ENCODE measurements around the gene DLG5. TPM values are rescaled to one million over a fixed set of nuclear protein-coding genes. Genes with fewer than 3 reads are reported as not detected.
A peak's percentile ranks its signal among the peaks of the same experiment; 100 is the strongest.

DLG5 gene
- total RNA-seq, 1 donor from 2014 or later, result 58.4 TPM

GRCh38 chr10:77849039-77849664 is 77.4 kb downstream of the DLG5 start:
- Histone ChIP-seq H3K79me2 (ENCODE audit: insufficient read depth, low read length) (peaks cover 2% of the 10 kb centered on the region), H3K9me3 (ENCODE audit: insufficient read depth, low read depth, low read length) (no peaks in the 10 kb centered on the region), H2AFZ (ENCODE audit: low read depth, low read length) (no peak overlapping the region), H3K36me3 (ENCODE audit: insufficient read depth, low read length) (peaks cover 12% of the 10 kb centered on the region), H3K4me1 (ENCODE audit: insufficient read depth, low read length) (peaks cover 30% of the 10 kb centered on the region), H3K27ac (ENCODE audit: low read depth, low read length) (no peak overlapping the region), H3K9ac (ENCODE audit: low read length) (no peak overlapping the region), H3K4me2 (ENCODE audit: low read length) (no peak overlapping the region), H3K27me3 (ENCODE audit: insufficient read depth, low read length) (no peaks in the 10 kb centered on the region), H4K20me1 (ENCODE audit: insufficient read depth, low read length) (peaks cover 4% of the 10 kb centered on the region), H3K4me3 (ENCODE audit: insufficient read depth, low read depth, low read length) (no peak overlapping the region)
- Mint-ChIP-seq H3K27me3 (ENCODE audit: low read depth, unreplicated experiment) (no peaks in the 10 kb centered on the region), H3K9me3 (ENCODE audit: unreplicated experiment) (no peaks in the 10 kb centered on the region), H3K27ac (ENCODE audit: unreplicated experiment) (no peak overlapping the region), H3K4me3 (ENCODE audit: unreplicated experiment) (no peak overlapping the region), H3K36me3 (ENCODE audit: low read depth, unreplicated experiment) (peaks cover 16% of the 10 kb centered on the region), H3K4me1 (ENCODE audit: low read depth, unreplicated experiment) (peaks cover 23% of the 10 kb centered on the region)
- no peak for DNase-seq (ENCODE audit: low read depth)
- no peak for FAIRE-seq
- TF ChIP-seq EZH2 (IDR thresholded peaks at IDR 0.05; ENCODE audit: insufficient read depth, low read length), result no peak
- no peak for TF ChIP-seq CTCF (IDR thresholded peaks at IDR 0.05; ENCODE audit: insufficient read depth, low read depth, low read length)

GRCh38 chr10:77846718-77847311 is 79.7 kb downstream of the DLG5 start:
- Mint-ChIP-seq H3K27ac (ENCODE audit: unreplicated experiment) (peak overlapping the region; percentile 62), H3K36me3 (ENCODE audit: low read depth, unreplicated experiment) (peaks cover 31% of the 10 kb centered on the region), H3K9me3 (ENCODE audit: unreplicated experiment) (no peaks in the 10 kb centered on the region), H3K4me1 (ENCODE audit: low read depth, unreplicated experiment) (peaks cover 31% of the 10 kb centered on the region), H3K27me3 (ENCODE audit: low read depth, unreplicated experiment) (no peaks in the 10 kb centered on the region), H3K4me3 (ENCODE audit: unreplicated experiment) (peak overlapping the region; percentile 34)
- peak overlapping the region; percentile 54 for H3K9ac ChIP-seq (ENCODE audit: low read length)
- H3K4me2 ChIP-seq (ENCODE audit: low read length), result peak overlapping the region; percentile 56
- peak; percentile 33 for DNase-seq (ENCODE audit: low read depth)
- FAIRE-seq, result no peak
- peaks cover 8% of the 10 kb centered on the region for H3K36me3 ChIP-seq (ENCODE audit: insufficient read depth, low read length)
- H2AFZ ChIP-seq (ENCODE audit: low read depth, low read length), result peak overlapping the region; percentile 37
- peaks cover 31% of the 10 kb centered on the region for H3K4me1 ChIP-seq (ENCODE audit: insufficient read depth, low read length)
- H3K27ac ChIP-seq (ENCODE audit: low read depth, low read length), result peak overlapping the region; percentile 48
- no peak overlapping the region for H3K4me3 ChIP-seq (ENCODE audit: insufficient read depth, low read depth, low read length)
- H3K9me3 ChIP-seq (ENCODE audit: insufficient read depth, low read depth, low read length), result no peaks in the 10 kb centered on the region
- TF ChIP-seq EZH2 (IDR thresholded peaks at IDR 0.05; ENCODE audit: insufficient read depth, low read length), result no peak
- TF ChIP-seq CTCF (IDR thresholded peaks at IDR 0.05; ENCODE audit: insufficient read depth, low read depth, low read length), result peak; percentile 94
- no peaks in the 10 kb centered on the region for H4K20me1 ChIP-seq (ENCODE audit: insufficient read depth, low read length)
- peaks cover 5% of the 10 kb centered on the region for H3K79me2 ChIP-seq (ENCODE audit: insufficient read depth, low read length)
- no peaks in the 10 kb centered on the region for H3K27me3 ChIP-seq (ENCODE audit: insufficient read depth, low read length)

GRCh38 chr10:77845451-77845850 is 81.1 kb downstream of the DLG5 start:
- H3K27me3 ChIP-seq (ENCODE audit: insufficient read depth, low read length), result no peaks in the 10 kb centered on the region
- H3K4me1 ChIP-seq (ENCODE audit: insufficient read depth, low read length), result peaks cover 31% of the 10 kb centered on the region
- peak overlapping the region; percentile 60 for H3K4me3 Mint-ChIP-seq (ENCODE audit: unreplicated experiment)
- peaks cover 5% of the 10 kb centered on the region for H3K79me2 ChIP-seq (ENCODE audit: insufficient read depth, low read length)
- no peaks in the 10 kb centered on the region for H3K9me3 ChIP-seq (ENCODE audit: insufficient read depth, low read depth, low read length)
- H3K27ac ChIP-seq (ENCODE audit: low read depth, low read length), result peak overlapping the region; percentile 79
- FAIRE-seq, result no peak
- no peak for DNase-seq (ENCODE audit: low read depth)
- H3K36me3 ChIP-seq (ENCODE audit: insufficient read depth, low read length), result peaks cover 16% of the 10 kb centered on the region
- no peaks in the 10 kb centered on the region for H3K27me3 Mint-ChIP-seq (ENCODE audit: low read depth, unreplicated experiment)
- H3K36me3 Mint-ChIP-seq (ENCODE audit: low read depth, unreplicated experiment), result peaks cover 35% of the 10 kb centered on the region
- no peaks in the 10 kb centered on the region for H4K20me1 ChIP-seq (ENCODE audit: insufficient read depth, low read length)
- H3K27ac Mint-ChIP-seq (ENCODE audit: unreplicated experiment), result peak overlapping the region; percentile 87
- peak overlapping the region; percentile 74 for H3K4me2 ChIP-seq (ENCODE audit: low read length)
- H3K4me1 Mint-ChIP-seq (ENCODE audit: low read depth, unreplicated experiment), result peaks cover 31% of the 10 kb centered on the region
- H2AFZ ChIP-seq (ENCODE audit: low read depth, low read length), result no peak overlapping the region
- no peak for TF ChIP-seq EZH2 (IDR thresholded peaks at IDR 0.05; ENCODE audit: insufficient read depth, low read length)
- no peak for TF ChIP-seq CTCF (IDR thresholded peaks at IDR 0.05; ENCODE audit: insufficient read depth, low read depth, low read length)
- no peak overlapping the region for H3K4me3 ChIP-seq (ENCODE audit: insufficient read depth, low read depth, low read length)
- peak overlapping the region; percentile 69 for H3K9ac ChIP-seq (ENCODE audit: low read length)
- H3K9me3 Mint-ChIP-seq (ENCODE audit: unreplicated experiment), result no peaks in the 10 kb centered on the region

Data from astrocyte (in vitro differentiated cells and primary cell).